Breast epithelium (tissue), 4 donors: Measurements from ENCODE around the gene RXFP4. TPM values are rescaled to one million over a fixed set of nuclear protein-coding genes. Genes with fewer than 3 reads are reported as not detected.

ENCODE experiments used
- DNase-seq, 2 donors: peaks; one replicate each; pipeline ENCODE4 v3.0.0-alpha.2; 2019; ENCODE audit warnings: low spot score in 2 of 2
- H3K27ac ChIP-seq, 2 donors: fragments of 200-600 bp; sonication (generic) in 1 of 2; one replicate each; pipeline ENCODE4 v1.5.1; 2016 to 2019; ENCODE audit warnings: mild to moderate bottlenecking in 1 of 2
- H3K27me3 ChIP-seq, 2 donors: fragments of 200-600 bp; sonication (generic) in 1 of 2; one replicate each; pipeline versions ENCODE4 v1.5.1 to v1.6.0; 2017 to 2019; ENCODE audit warnings: control low read depth in 1 of 2, mild to moderate bottlenecking in 1 of 2
- H3K36me3 ChIP-seq: fragments of 200-600 bp; one replicate; pipeline ENCODE4 v1.5.1; 2019
- H3K4me1 ChIP-seq, 2 donors: fragments of 200-600 bp; sonication (generic); one replicate each; pipeline ENCODE4 v1.5.1; 2016 to 2019; ENCODE audit warnings: control low read depth in 1 of 2
- H3K4me3 ChIP-seq, 3 donors: fragments of 200-600 bp; sonication (generic); 1 replicate in 2 of 3; 2 replicates in 1 of 3; pipeline ENCODE4 v1.5.1; 2016 to 2019; ENCODE audit warnings: mild to moderate bottlenecking in 3 of 3, moderate library complexity in 2 of 3
- H3K9me3 ChIP-seq, 2 donors: fragments of 200-600 bp; sonication (generic) in 1 of 2; one replicate each; pipeline ENCODE4 v1.5.1; 2016 to 2019; ENCODE audit warnings: control low read depth in 1 of 2
- CTCF ChIP-seq, 3 donors: fragments of 450-650 bp; IDR thresholded peaks; one replicate each; pipeline ENCODE4 v1.5.1; 2016 to 2017; ENCODE audit warnings: antibody characterized with exemption in 3 of 3, mild to moderate bottlenecking in 3 of 3, moderate library complexity in 3 of 3
- POLR2A ChIP-seq: fragments of 450-650 bp; IDR thresholded peaks from one replicate; pipeline ENCODE4 v1.6.1; 2016; ENCODE audit warnings: antibody characterized with exemption, mild to moderate bottlenecking, moderate library complexity
- POLR2AphosphoS5 ChIP-seq, 3 donors: sonication (generic); formaldehyde crosslinking; IDR thresholded peaks; one replicate each; pipeline ENCODE4 v1.6.1; 2017; ENCODE audit warnings: antibody characterized with exemption in 3 of 3
- intact Hi-C: fragments of 100-400 bp; cut with DNase I; formaldehyde crosslinking; loops from one replicate; pipeline ENCODE4 v1.15.1; 2023; ENCODE audit warnings: low total_unique reads
- total RNA-seq, 3 donors: library from RNA; depleted of rRNA; stranded (reverse); fragments of >200 nt; gene quantifications; one replicate each; pipeline ENCODE4 v1.1.0, GENCODE V29; 2016

Gene RXFP4
- total RNA-seq, 3 donors from 2014 or later: not detected

GRCh38 chr1:155961937-155962336 lies 20.5 kb downstream of the RXFP4 start:
- Histone ChIP-seq H3K27ac (peak overlapping the region; percentile 30 to 69), H3K27me3 (no peaks in the 10 kb centered on the region), H3K36me3 (peaks cover 19% of the 10 kb centered on the region), H3K4me3 (no peak overlapping the region), H3K4me1 (peaks cover 0 to 8% of the 10 kb centered on the region in 2 donors), H3K9me3 (no peaks in the 10 kb centered on the region)
- TF ChIP-seq CTCF (IDR thresholded peaks at IDR 0.05): peak in 1 of 3 donors; percentile 19
- TF ChIP-seq POLR2AphosphoS5 (IDR thresholded peaks at IDR 0.05): peak in 1 of 3 donors; percentile 32
- TF ChIP-seq POLR2A: no peak
- intact Hi-C loops: no loop called here
- no peak for DNase-seq

GRCh38 chr1:155962599-155963211 lies 21.3 kb downstream of the RXFP4 start:
- H3K27ac ChIP-seq: peak overlapping the region; percentile 30 to 69
- DNase-seq: no peak
- intact Hi-C loops: no loop called here
- no peak overlapping the region for H3K4me3 ChIP-seq
- H3K27me3 ChIP-seq: no peaks in the 10 kb centered on the region
- peaks cover 20% of the 10 kb centered on the region for H3K36me3 ChIP-seq
- H3K9me3 ChIP-seq: no peaks in the 10 kb centered on the region
- TF ChIP-seq POLR2AphosphoS5 (IDR thresholded peaks at IDR 0.05) (no peak), POLR2A (no peak), CTCF (IDR thresholded peaks at IDR 0.05) (no peak)
- H3K4me1 ChIP-seq: peaks cover 0 to 8% of the 10 kb centered on the region in 2 donors

GRCh38 chr1:155964193-155964592 lies 22.8 kb downstream of the RXFP4 start:
- Histone ChIP-seq H3K36me3 (peaks cover 18% of the 10 kb centered on the region), H3K27me3 (no peaks in the 10 kb centered on the region), H3K4me3 (no peak overlapping the region), H3K9me3 (no peaks in the 10 kb centered on the region), H3K27ac (no peak overlapping the region), H3K4me1 (peaks cover 0 to 13% of the 10 kb centered on the region in 2 donors)
- intact Hi-C loops: no loop called here
- no peak for DNase-seq
- TF ChIP-seq CTCF (IDR thresholded peaks at IDR 0.05) (no peak), POLR2A (no peak), POLR2AphosphoS5 (IDR thresholded peaks at IDR 0.05) (no peak)

- Histone ChIP-seq H3K36me3 (peaks cover 18% of the 10 kb centered on the region), H3K4me3 (no peak overlapping the region), H3K27ac (peak overlapping the region in 1 of 2 donors; percentile 86), H3K4me1 (peaks cover 0 to 20% of the 10 kb centered on the region in 2 donors), H3K9me3 (no peaks in the 10 kb centered on the region), H3K27me3 (no peaks in the 10 kb centered on the region)
- TF ChIP-seq POLR2AphosphoS5 (IDR thresholded peaks at IDR 0.05): no peak
- TF ChIP-seq CTCF (IDR thresholded peaks at IDR 0.05): no peak
- no peak for TF ChIP-seq POLR2A
- no peak for DNase-seq
- intact Hi-C loops: loop anchor here (5.0 kb wide), 1 partner anchor 251 kb away; no protein-coding TSS in a partner anchor
These were observed 24.7 kb downstream of the RXFP4 start for GRCh38 chr1:155966135-155966534.

GRCh38 chr1:155966750-155967149 lies 25.3 kb downstream of the RXFP4 start:
- Histone ChIP-seq H3K27me3 (no peaks in the 10 kb centered on the region), H3K4me3 (no peak overlapping the region), H3K36me3 (peaks cover 18% of the 10 kb centered on the region), H3K9me3 (no peaks in the 10 kb centered on the region), H3K27ac (peak overlapping the region; percentile 68 to 86), H3K4me1 (peaks cover 0 to 22% of the 10 kb centered on the region in 2 donors)
- DNase-seq: no peak
- intact Hi-C loops: loop anchor here (5.0 kb wide), 1 partner anchor 251 kb away; no protein-coding TSS in a partner anchor
- TF ChIP-seq POLR2AphosphoS5 (IDR thresholded peaks at IDR 0.05): no peak
- TF ChIP-seq CTCF (IDR thresholded peaks at IDR 0.05): no peak
- no peak for TF ChIP-seq POLR2A
